GM19395 (cell line): ENCODE results near the gene GPRASP3.

Experiments
- ATAC-seq: cut with Tn5 transposase; IDR thresholded peaks from one replicate; pipeline ENCODE4 v1.9.1; 2021; ENCODE audit warnings: mild to moderate bottlenecking, moderate library complexity; ENCODE audit not compliant: unreplicated experiment

Gene GPRASP3

GRCh38 chrX:102745857-102746584 lies 25.5 kb downstream of the GPRASP3 start:
- ATAC-seq = peak; percentile 51

GRCh38 chrX:102765217-102765616 lies 44.7 kb downstream of the GPRASP3 start:
- no peak for ATAC-seq

- no peak for ATAC-seq
Observed at GRCh38 chrX:102765809-102766208, 45.3 kb downstream of the GPRASP3 start.

- no peak for ATAC-seq
Observed at GRCh38 chrX:102767287-102767686, 46.7 kb downstream of the GPRASP3 start.

- ATAC-seq = peak; percentile 98
Observed at GRCh38 chrX:102768987-102769761, 48.6 kb downstream of the GPRASP3 start.
